SK-N-MC (cell line): ENCODE measurements around the gene RBL1.

Source experiments
- DNase-seq: peaks from one replicate; pipeline ENCODE4 v3.0.0-alpha.2; 2011; ENCODE audit warnings: low read depth, low spot score
- H3K27ac ChIP-seq: fragments of 200-600 bp; sonication (generic); 2 replicates; pipeline ENCODE4 v1.5.1; 2016; ENCODE audit warnings: mixed run types
- H3K36me3 ChIP-seq: fragments of 200-600 bp; sonication (generic); 2 replicates; pipeline ENCODE4 v1.6.1; 2017; ENCODE audit warnings: antibody characterized with exemption, low read length, mixed read lengths; ENCODE audit not compliant: insufficient read depth
- H3K4me3 ChIP-seq: fragments of 200-600 bp; sonication (generic); 2 replicates; pipeline ENCODE4 v1.5.1; 2016
- H3K9ac ChIP-seq: fragments of 200-600 bp; sonication (generic); 2 replicates; pipeline ENCODE4 v1.8.0; 2017; ENCODE audit warnings: mixed run types, mixed read lengths; ENCODE audit not compliant: insufficient read length
- H3K9me3 ChIP-seq: fragments of 200-600 bp; sonication (generic); 2 replicates; pipeline ENCODE4 v1.6.1; 2017; ENCODE audit warnings: low read depth, mild to moderate bottlenecking, antibody characterized with exemption, low read length, moderate library complexity, mixed read lengths
- EZH2 ChIP-seq: fragments of 200-600 bp; sonication (generic); IDR thresholded peaks from one replicate; pipeline ENCODE4 v1.6.1; 2017; ENCODE audit warnings: antibody characterized with exemption
- FOXP2 ChIP-seq: optimal IDR thresholded peaks from 2 replicates; pipeline ENCODE3; 2011; ENCODE audit warnings: mild to moderate bottlenecking, moderate library complexity; ENCODE audit not compliant: insufficient read depth; ENCODE audit errors: extremely low read length, control extremely low read depth
- POLR2AphosphoS5 ChIP-seq: IDR thresholded peaks from 2 replicates; pipeline ENCODE4 v1.6.1; 2012; ENCODE audit warnings: mild to moderate bottlenecking, low read depth, low read length, borderline replicate concordance

RBL1 gene

GRCh38 chr20:37119356-37120036 is 23.7 kb upstream of the RBL1 start:
- Histone ChIP-seq H3K36me3 (no peaks in the 10 kb centered on the region), H3K27ac (no peak overlapping the region), H3K9me3 (no peaks in the 10 kb centered on the region), H3K4me3 (no peak overlapping the region), H3K9ac (no peak overlapping the region)
- TF ChIP-seq EZH2 (no peak), POLR2AphosphoS5 (no peak), FOXP2 (no peak)
- no peak for DNase-seq

- Histone ChIP-seq H3K9me3 (no peaks in the 10 kb centered on the region), H3K9ac (no peak overlapping the region), H3K36me3 (no peaks in the 10 kb centered on the region), H3K27ac (no peak overlapping the region), H3K4me3 (no peak overlapping the region)
- TF ChIP-seq FOXP2 (no peak), EZH2 (no peak), POLR2AphosphoS5 (no peak)
- no peak for DNase-seq
Observed at GRCh38 chr20:37114012-37114411, 18.2 kb upstream of the RBL1 start.

- no peak for DNase-seq
- TF ChIP-seq FOXP2 (no peak), POLR2AphosphoS5 (no peak), EZH2 (no peak)
Observed at GRCh38 chr20:37111926-37112455, 16.2 kb upstream of the RBL1 start.

GRCh38 chr20:37108676-37109075 is 12.9 kb upstream of the RBL1 start:
- no peaks in the 10 kb centered on the region for H3K9me3 ChIP-seq
- no peak for DNase-seq
- no peak overlapping the region for H3K27ac ChIP-seq
- H3K9ac ChIP-seq = no peak overlapping the region
- TF ChIP-seq POLR2AphosphoS5 = no peak
- TF ChIP-seq EZH2 = no peak
- no peak for TF ChIP-seq FOXP2
- H3K36me3 ChIP-seq = no peaks in the 10 kb centered on the region
- no peak overlapping the region for H3K4me3 ChIP-seq

More at GRCh38 chr20:37111926-37112455, 16.2 kb upstream of the RBL1 start:
- H3K4me3 ChIP-seq = no peak overlapping the region
- H3K9ac ChIP-seq = no peak overlapping the region
- H3K36me3 ChIP-seq = no peaks in the 10 kb centered on the region
- no peak overlapping the region for H3K27ac ChIP-seq
- H3K9me3 ChIP-seq = no peaks in the 10 kb centered on the region

- TF ChIP-seq POLR2AphosphoS5 (no peak), FOXP2 (no peak), EZH2 (no peak)
- Histone ChIP-seq H3K9me3 (no peaks in the 10 kb centered on the region), H3K36me3 (no peaks in the 10 kb centered on the region), H3K4me3 (no peak overlapping the region), H3K27ac (no peak overlapping the region), H3K9ac (no peak overlapping the region)
- DNase-seq = no peak
Observed at GRCh38 chr20:37102571-37102970, 6.8 kb upstream of the RBL1 start.

- TF ChIP-seq POLR2AphosphoS5 (no peak), FOXP2 (no peak), EZH2 (no peak)
- no peaks in the 10 kb centered on the region for H3K9me3 ChIP-seq
- peak overlapping the region; percentile 82 for H3K4me3 ChIP-seq
- peak overlapping the region; percentile 96 for H3K27ac ChIP-seq
- peak overlapping the region; percentile 97 for H3K9ac ChIP-seq
- H3K36me3 ChIP-seq = peaks cover 24% of the 10 kb centered on the region; the same call in 1 of the 2 replicates
- no peak for DNase-seq
Observed at GRCh38 chr20:37096415-37097041, 731 bp upstream of the RBL1 start.

- Histone ChIP-seq H3K9me3 (no peaks in the 10 kb centered on the region), H3K4me3 (peak overlapping the region; percentile 82), H3K9ac (peak overlapping the region; percentile 97), H3K36me3 (peaks cover 36% of the 10 kb centered on the region), H3K27ac (peak overlapping the region; percentile 96)
- no peak for TF ChIP-seq EZH2
- DNase-seq = no peak
Observed at GRCh38 chr20:37095108-37095598, 644 bp downstream of the RBL1 start.

- Histone ChIP-seq H3K36me3 (peaks cover 73% of the 10 kb centered on the region), H3K9me3 (no peaks in the 10 kb centered on the region), H3K4me3 (no peak overlapping the region), H3K27ac (peak overlapping the region; percentile 46; the same call in 1 of the 2 replicates), H3K9ac (no peak overlapping the region)
- DNase-seq = no peak
- no peak for TF ChIP-seq FOXP2
- TF ChIP-seq EZH2 = no peak
- TF ChIP-seq POLR2AphosphoS5 = no peak
Observed at GRCh38 chr20:37090407-37090806, 5.4 kb downstream of the RBL1 start.

- Histone ChIP-seq H3K9me3 (no peaks in the 10 kb centered on the region), H3K27ac (no peak overlapping the region), H3K4me3 (no peak overlapping the region), H3K36me3 (peaks cover 82% of the 10 kb centered on the region), H3K9ac (no peak overlapping the region)
- DNase-seq = no peak
- no peak for TF ChIP-seq EZH2
- no peak for TF ChIP-seq FOXP2
- no peak for TF ChIP-seq POLR2AphosphoS5
Observed at GRCh38 chr20:37081717-37082289, 14.0 kb downstream of the RBL1 start.
